A549 treated with CpdA at 1 μM for 4 hours (cell line): ENCODE measurements around the gene ASPN. TPM values are rescaled to one million over a fixed set of nuclear protein-coding genes. Genes with fewer than 3 reads are reported as not detected.

Source experiments
- total RNA-seq: library from RNA; stranded (reverse); fragments of 200-300 nt; extraction: Qiagen RNA extraction; gene quantifications from 5 replicates; pipeline ENCODE4 v1.2.3, GENCODE V29; 2022; ENCODE audit warnings: low read depth

ASPN gene
- total RNA-seq, result not detected in 5 replicates

DNA sequence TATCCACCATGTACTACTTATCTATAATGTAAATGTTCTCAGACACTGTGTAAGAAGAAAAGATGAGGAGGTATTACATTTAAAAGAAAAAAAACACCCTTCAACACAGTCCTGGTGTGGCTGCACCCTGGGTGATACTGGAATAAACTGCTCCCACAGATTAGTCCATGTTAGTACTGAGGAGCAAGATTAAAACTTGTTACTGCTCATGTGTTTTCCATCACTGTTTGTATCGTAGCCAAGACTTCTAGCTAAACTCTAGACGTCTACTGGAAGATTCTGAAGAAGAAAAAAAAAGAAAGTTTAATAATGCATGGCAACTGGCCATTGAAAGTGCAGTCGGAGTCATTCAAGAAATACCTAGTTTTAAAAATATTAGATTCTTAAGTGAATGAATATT is at the start of gene ASPN:
Gene ASPN, minus strand, starts transcription at position 178 of the 400 bp plus-strand sequence.

DNA sequence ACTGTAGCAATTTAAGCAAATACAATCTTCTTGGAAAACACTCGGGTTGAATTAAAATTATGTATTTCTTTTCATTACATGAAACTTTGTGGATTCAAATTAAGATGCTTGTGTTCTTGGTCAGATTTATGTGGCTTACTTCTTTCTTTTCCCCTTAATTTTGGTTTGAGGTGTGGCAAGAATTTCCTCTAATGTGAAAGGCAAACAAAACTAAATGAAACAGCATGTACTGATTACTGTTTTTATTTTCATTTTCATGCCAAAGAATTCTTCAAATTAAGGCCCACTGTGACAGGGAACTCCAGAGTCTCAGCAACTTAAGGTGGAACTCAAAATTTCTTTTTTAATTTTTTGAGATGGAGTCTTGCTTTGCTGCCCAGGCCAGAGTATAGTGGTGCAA is 58.0 kb downstream of the ASPN start, which contains the start of gene OMD:
Gene OMD, minus strand, starts transcription at position 132 of the 400 bp plus-strand sequence. CDS start 6,913 bp downstream, outside the sequence.

Other genes with a start within 250 kb of the ASPN start
- gene IARS1, start 188.8 kb downstream of the ASPN start, total RNA-seq, result 102 to 128 TPM (median 107 TPM) in 5 replicates
- gene NOL8, start 157.2 kb downstream of the ASPN start, total RNA-seq, result 29.4 to 38.8 TPM (median 31.3 TPM) in 5 replicates
- gene CENPP, start 156.6 kb downstream of the ASPN start, total RNA-seq, result 6.2 to 7.2 TPM (median 7.0 TPM) in 5 replicates
- gene OGN, start 77.9 kb downstream of the ASPN start, total RNA-seq, result not detected in 5 replicates
- not detected in 5 replicates for gene OMD, start 58.0 kb downstream of the ASPN start, total RNA-seq
- gene ECM2, start 53.5 kb upstream of the ASPN start, total RNA-seq, result 0.10 to 0.22 TPM (median 0.12 TPM) in 5 replicates
- 12.0 to 16.1 TPM (median 13.0 TPM) in 5 replicates for gene IPPK, start 187.6 kb upstream of the ASPN start, total RNA-seq